Upper lobe of left lung (tissue), 4 donors: ENCODE data around the gene TMEM169.

Source experiments
- CTCF ChIP-seq, 6 experiments: fragments of 450-650 bp in 4 of 6; fragments of 200-600 bp in 2 of 6; sonication (generic) in 2 of 6; IDR thresholded peaks; one replicate each; pipeline ENCODE4 v1.5.1; 2016 to 2019; ENCODE audit warnings: antibody characterized with exemption in 6 of 6
- EP300 ChIP-seq, 4 donors: sonication (generic); formaldehyde crosslinking; IDR thresholded peaks; one replicate each; pipeline ENCODE4 v1.5.1; 2017; ENCODE audit warnings: antibody characterized with exemption in 4 of 4, control low read depth in 2 of 4
- POLR2A ChIP-seq, 4 donors: fragments of 450-650 bp; IDR thresholded peaks; one replicate each; pipeline ENCODE4 v1.5.1; 2016 to 2017; ENCODE audit warnings: antibody characterized with exemption in 4 of 4, mild to moderate bottlenecking in 2 of 4
- POLR2AphosphoS5 ChIP-seq, 2 donors: sonication (generic); formaldehyde crosslinking; IDR thresholded peaks; one replicate each; pipeline ENCODE4 v1.5.1; 2017; ENCODE audit warnings: antibody characterized with exemption in 2 of 2

- TF ChIP-seq CTCF (IDR thresholded peaks at IDR 0.05) (no peak), EP300 (IDR thresholded peaks at IDR 0.05) (no peak), POLR2A (IDR thresholded peaks at IDR 0.05) (no peak), POLR2AphosphoS5 (IDR thresholded peaks at IDR 0.05) (no peak)
These were observed 32.3 kb upstream of the TMEM169 start for GRCh38 chr2:216049452-216049851.
